Measurements from ENCODE around the gene ZCCHC24. TPM values are rescaled to one million over a fixed set of nuclear protein-coding genes. Genes with fewer than 3 reads are reported as not detected.

Gene ZCCHC24
- total and polyA plus RNA-seq, 2 donors (not counting 3 experiments of a cell fraction or from before 2014, with no cell fraction given) = 5.2 to 8.4 TPM

Other genes starting within 250 kb of the ZCCHC24 start
- 42.7 and 51.2 TPM in 2 replicates for gene PPIF, start 98.2 kb downstream of the ZCCHC24 start, total RNA-seq
- 38.7 and 50.7 TPM in 2 replicates for gene PPIF, start 98.2 kb downstream of the ZCCHC24 start, polyA plus RNA-seq
- 0.28 and 0.29 TPM in 2 replicates for gene EIF5AL1, start 66.9 kb upstream of the ZCCHC24 start, total RNA-seq
- gene EIF5AL1, start 66.9 kb upstream of the ZCCHC24 start, polyA plus RNA-seq = 0.73 and 1.0 TPM in 2 replicates
- gene SFTPA2, start 114.8 kb upstream of the ZCCHC24 start, total RNA-seq = not detected in 2 replicates
- gene SFTPA2, start 114.8 kb upstream of the ZCCHC24 start, polyA plus RNA-seq = not detected in 2 replicates
- gene SFTPA1, start 165.3 kb upstream of the ZCCHC24 start, total RNA-seq = not detected in 2 replicates
- not detected in 2 replicates for gene SFTPA1, start 165.3 kb upstream of the ZCCHC24 start, polyA plus RNA-seq

All from endothelial cell of umbilical vein (primary cell).